ENCODE results near the gene CACNG4.

CACNG4 gene

DNA sequence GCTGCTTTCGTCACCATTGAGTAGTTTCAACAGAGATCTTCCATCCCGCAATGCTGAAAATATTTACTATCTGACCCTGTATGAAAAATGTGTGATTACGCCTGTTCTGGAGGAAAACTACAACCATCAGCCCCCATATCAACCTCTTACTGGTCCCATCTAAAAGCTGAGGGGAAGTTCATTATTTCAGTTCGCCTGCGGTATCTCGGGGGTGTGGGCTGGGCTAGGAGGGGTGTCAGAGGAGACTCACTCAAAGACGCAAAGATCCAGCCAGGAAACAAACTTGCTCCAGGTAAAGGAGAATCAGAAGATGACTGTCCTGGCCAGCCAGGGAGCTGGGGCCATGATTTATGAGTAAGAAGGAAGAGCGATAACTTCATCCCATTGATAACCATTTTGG, 93.5 kb downstream of the CACNG4 start:
- Mint-ChIP-seq H3K27ac (no peak overlapping the region), H3K36me3 (ENCODE audit: low read depth) (no peaks in the 10 kb centered on the region), H3K27me3 (no peaks in the 10 kb centered on the region), H3K4me1 (ENCODE audit: low read depth) (no peaks in the 10 kb centered on the region), H3K4me3 (no peak overlapping the region), H3K9me3 (no peaks in the 10 kb centered on the region)
- intact Hi-C loops (cut with micrococcal nuclease): no loop called here

DNA sequence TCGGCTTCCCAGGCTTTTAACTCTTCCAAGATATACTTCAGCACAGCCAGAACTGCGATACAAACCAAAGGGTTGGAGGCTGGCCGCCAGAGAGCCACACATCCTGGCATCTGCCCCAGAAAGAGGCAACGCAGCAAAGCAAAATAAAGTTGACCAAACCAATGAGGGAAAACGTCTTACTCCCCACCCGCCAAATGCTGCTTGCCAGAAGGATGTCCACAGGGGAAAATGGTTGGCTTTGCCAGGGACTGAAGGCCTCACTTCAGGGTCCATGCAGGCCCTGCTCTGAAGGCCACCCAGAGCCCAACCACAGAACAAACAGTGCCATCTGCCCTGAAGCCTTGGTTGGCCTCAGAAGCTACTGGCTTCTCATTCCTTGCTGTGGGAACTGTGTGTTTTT, 94.9 kb downstream of the CACNG4 start:
- no peaks in the 10 kb centered on the region for H3K4me1 Mint-ChIP-seq (ENCODE audit: low read depth)
- no peaks in the 10 kb centered on the region for H3K36me3 Mint-ChIP-seq (ENCODE audit: low read depth)
- no peaks in the 10 kb centered on the region for H3K9me3 Mint-ChIP-seq
- H3K27ac Mint-ChIP-seq: no peak overlapping the region
- H3K4me3 Mint-ChIP-seq: no peak overlapping the region
- intact Hi-C loops (cut with micrococcal nuclease): no loop called here
- no peaks in the 10 kb centered on the region for H3K27me3 Mint-ChIP-seq

DNA sequence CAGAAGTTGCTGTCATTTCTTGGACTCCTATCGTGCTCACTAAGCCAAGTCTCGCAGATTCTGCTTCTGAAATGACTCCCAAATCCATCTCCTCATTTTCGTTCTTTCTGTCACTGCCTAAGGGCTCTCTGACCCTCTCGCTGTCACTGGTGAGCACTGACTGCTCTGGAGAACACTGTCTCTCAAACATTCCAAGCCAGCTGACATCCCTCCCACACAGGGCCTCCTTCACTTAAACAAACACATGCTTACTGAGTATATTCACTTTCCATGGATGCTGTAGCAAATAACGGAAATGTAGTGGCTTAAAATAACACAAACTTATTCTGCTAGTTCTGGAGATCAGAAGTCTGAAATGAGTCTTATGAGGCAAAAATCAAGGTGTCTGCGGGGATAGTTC, 98.6 kb downstream of the CACNG4 start:
- Mint-ChIP-seq H3K27ac (no peak overlapping the region), H3K36me3 (ENCODE audit: low read depth) (peaks cover 6% of the 10 kb centered on the region), H3K27me3 (no peaks in the 10 kb centered on the region), H3K9me3 (no peaks in the 10 kb centered on the region), H3K4me1 (ENCODE audit: low read depth) (no peaks in the 10 kb centered on the region), H3K4me3 (no peak overlapping the region)
- intact Hi-C loops (cut with micrococcal nuclease): no loop called here

DNA sequence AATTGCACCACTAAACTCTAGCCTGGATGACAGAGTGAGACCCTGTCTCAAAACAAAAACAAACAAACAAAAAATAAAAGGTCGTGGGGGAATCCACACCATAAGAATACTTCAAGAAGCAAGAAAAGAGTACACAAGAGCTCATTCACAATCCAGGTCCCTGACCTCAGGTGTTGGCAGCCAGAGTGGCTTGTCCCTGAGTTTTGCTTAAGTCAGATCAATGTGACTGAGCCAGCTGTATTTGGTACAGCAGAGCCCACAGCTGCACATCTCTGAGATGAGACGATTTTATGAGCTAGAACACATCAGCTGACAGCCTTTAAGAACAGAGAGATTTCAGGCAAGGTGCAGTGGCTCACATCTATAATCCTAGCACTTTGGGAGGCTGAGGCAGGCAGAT, 102.2 kb downstream of the CACNG4 start:
- Mint-ChIP-seq H3K27me3 (no peaks in the 10 kb centered on the region), H3K36me3 (ENCODE audit: low read depth) (peaks cover 6% of the 10 kb centered on the region), H3K4me1 (ENCODE audit: low read depth) (no peaks in the 10 kb centered on the region), H3K4me3 (no peak overlapping the region), H3K9me3 (no peaks in the 10 kb centered on the region), H3K27ac (no peak overlapping the region)
- intact Hi-C loops (cut with micrococcal nuclease): no loop called here

DNA sequence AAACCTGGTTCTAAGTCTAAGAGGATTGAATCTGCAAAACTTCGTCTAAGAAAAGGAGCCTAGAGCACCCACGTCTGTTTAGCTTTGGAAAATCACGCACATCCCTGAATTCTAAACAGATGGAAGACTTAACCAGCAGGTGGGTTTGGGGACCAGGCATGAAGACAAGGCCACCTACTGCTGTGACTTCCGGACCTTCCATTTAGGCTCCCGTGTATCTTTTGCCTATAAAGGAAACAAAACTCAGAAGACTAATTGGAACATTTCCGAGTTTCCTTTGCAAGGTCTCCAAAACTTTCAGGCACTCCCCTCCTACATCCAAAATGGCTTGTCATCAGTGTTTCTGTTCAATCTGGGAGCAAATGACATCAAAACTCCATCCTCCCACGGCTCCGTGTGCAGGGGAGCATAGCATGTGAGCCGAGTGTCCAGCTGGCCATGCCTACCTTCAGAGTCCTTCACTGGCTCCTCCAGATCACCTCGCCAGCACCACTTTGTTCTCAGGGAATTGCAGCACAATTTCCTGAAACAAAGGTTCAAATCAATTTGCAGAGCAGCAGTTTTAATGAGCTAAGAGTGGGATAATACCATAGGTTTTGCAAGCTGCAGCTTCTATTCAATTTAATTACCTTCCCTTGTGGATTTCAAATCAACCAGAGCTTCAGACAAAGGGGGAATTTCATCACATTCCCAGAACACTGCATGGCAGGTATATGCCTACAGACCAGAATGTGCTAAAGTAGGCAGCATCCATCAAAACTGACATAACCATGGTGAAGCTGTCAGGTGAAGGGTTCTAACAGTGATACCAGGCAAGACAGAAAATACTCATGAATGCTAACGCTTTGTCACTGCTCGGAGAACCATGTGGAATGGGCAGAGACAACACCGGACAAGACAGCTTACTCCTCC, 103.3 kb downstream of the CACNG4 start:
- Mint-ChIP-seq H3K27me3 (no peaks in the 10 kb centered on the region), H3K27ac (no peak overlapping the region), H3K4me3 (no peak overlapping the region), H3K4me1 (ENCODE audit: low read depth) (no peaks in the 10 kb centered on the region), H3K36me3 (ENCODE audit: low read depth) (peaks cover 17% of the 10 kb centered on the region), H3K9me3 (no peaks in the 10 kb centered on the region)
- intact Hi-C loops (cut with micrococcal nuclease): no loop called here

DNA sequence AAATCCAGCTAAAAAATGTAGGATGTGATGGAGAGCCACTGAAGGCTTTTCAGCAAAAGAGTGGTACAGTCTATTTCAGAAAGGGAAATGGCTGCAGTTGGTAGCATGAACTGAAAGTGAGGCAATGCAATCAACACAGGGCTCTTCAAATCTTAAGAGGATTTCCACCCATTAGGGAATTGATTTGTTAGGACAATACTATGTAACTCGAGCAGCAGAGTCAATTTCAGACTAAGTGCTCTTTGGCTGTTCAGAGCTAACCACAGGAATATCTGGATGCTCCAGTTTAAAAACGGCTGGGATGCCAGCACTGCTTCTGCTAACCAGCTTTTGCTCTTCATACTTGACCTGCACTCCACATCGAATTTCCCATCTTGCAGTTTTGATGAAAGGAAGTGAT, 104.5 kb downstream of the CACNG4 start:
- H3K9me3 Mint-ChIP-seq: no peaks in the 10 kb centered on the region
- intact Hi-C loops (cut with micrococcal nuclease): no loop called here

DNA sequence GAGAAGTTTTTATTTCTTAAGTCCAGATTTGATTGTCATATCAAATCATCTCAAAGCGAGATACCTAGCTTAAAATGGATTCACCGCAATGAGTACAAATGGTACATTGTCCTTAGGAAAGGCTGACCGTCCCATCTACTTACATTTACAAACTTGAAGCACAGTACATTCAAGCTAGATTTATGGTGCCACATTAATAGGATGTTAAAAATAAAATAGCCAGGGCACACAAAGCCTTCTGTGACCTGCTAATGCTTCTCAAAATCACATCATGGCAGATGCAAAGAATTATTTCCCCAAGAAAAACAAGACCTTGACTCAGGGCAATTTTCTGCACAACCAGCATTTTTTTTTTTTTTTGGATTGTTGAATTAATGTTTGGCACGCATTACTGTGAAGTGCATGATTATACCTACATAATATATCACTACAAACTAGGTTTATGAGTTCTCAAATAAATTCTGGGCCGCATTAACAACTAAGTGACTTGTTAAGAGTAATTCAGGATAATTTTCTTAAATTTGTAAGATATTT, 105.2 kb downstream of the CACNG4 start:
- peaks cover 33% of the 10 kb centered on the region for H3K36me3 Mint-ChIP-seq (ENCODE audit: low read depth)
- no peak overlapping the region for H3K4me3 Mint-ChIP-seq
- no peaks in the 10 kb centered on the region for H3K9me3 Mint-ChIP-seq
- no peaks in the 10 kb centered on the region for H3K4me1 Mint-ChIP-seq (ENCODE audit: low read depth)
- intact Hi-C loops (cut with micrococcal nuclease): no loop called here
- no peak overlapping the region for H3K27ac Mint-ChIP-seq
- H3K27me3 Mint-ChIP-seq: no peaks in the 10 kb centered on the region

More for the DNA sequence above, 104.5 kb downstream of the CACNG4 start:
- Mint-ChIP-seq H3K27me3 (no peaks in the 10 kb centered on the region), H3K4me3 (no peak overlapping the region), H3K36me3 (ENCODE audit: low read depth) (peaks cover 29% of the 10 kb centered on the region), H3K4me1 (ENCODE audit: low read depth) (no peaks in the 10 kb centered on the region), H3K27ac (no peak overlapping the region)

DNA sequence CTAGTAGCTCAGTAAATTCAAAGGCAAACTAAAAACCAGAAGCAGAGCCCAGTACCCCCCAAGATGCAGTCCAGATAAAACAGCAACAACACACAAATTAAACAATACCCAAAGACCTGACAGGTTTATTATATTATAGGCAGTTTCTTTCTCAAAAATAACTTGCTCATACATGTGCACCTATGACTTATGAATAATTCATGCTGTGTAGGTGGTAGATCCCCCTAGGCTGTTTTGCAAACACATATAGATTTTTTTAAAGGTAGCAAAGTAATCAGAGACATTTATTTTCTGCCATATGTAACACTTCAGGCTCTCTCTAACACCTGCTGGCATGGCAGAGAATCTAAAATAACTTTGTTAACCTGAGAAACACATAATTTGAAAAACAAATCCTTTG, 107.1 kb downstream of the CACNG4 start:
- no peaks in the 10 kb centered on the region for H3K9me3 Mint-ChIP-seq
- no peaks in the 10 kb centered on the region for H3K27me3 Mint-ChIP-seq
- H3K4me1 Mint-ChIP-seq (ENCODE audit: low read depth): no peaks in the 10 kb centered on the region
- peaks cover 52% of the 10 kb centered on the region for H3K36me3 Mint-ChIP-seq (ENCODE audit: low read depth)
- H3K4me3 Mint-ChIP-seq: no peak overlapping the region
- no peak overlapping the region for H3K27ac Mint-ChIP-seq
- intact Hi-C loops (cut with micrococcal nuclease): no loop called here

DNA sequence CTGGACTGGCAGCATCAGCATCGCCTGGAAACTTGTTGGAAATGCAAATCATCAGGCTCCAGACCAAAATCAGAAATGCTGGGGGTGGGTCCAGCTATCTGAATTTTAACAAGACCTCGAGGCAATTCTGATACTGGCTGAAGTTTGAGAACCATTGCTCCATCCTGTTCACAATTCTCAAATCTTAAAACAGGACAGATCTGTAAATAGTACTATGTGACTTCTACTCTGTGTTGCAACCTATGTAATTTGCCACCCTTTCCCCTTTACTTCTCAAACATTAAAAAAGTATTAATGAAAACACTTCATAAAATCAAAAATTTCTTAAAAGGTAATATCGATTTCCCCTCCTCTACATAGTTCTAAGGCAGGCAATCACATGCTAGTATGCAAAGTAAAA, 108.4 kb downstream of the CACNG4 start:
- intact Hi-C loops (cut with micrococcal nuclease): no loop called here
- Mint-ChIP-seq H3K27me3 (no peaks in the 10 kb centered on the region), H3K4me3 (no peak overlapping the region), H3K4me1 (ENCODE audit: low read depth) (no peaks in the 10 kb centered on the region), H3K9me3 (no peaks in the 10 kb centered on the region), H3K36me3 (ENCODE audit: low read depth) (peaks cover 57% of the 10 kb centered on the region), H3K27ac (no peak overlapping the region)

DNA sequence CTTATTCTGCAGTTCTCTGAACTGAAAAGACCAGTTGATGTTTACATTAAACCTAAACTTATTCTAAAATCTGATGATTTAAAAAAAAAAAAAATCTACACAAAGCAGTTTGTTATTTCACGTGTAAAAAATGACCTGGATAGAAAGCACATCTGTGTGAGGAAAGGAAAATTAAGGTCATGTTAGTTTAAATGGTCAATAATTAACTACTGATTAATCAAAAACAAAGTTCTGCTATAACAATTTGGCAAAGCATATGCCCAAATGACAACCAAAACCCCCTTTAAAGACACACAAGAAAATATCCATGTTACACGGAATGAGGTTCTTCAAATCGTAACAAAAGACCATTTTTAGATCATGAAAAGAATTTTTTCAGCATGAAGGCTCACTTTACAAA, 110.3 kb downstream of the CACNG4 start:
- no peaks in the 10 kb centered on the region for H3K27me3 Mint-ChIP-seq
- H3K9me3 Mint-ChIP-seq: no peaks in the 10 kb centered on the region
- no peak overlapping the region for H3K27ac Mint-ChIP-seq
- no peak overlapping the region for H3K4me3 Mint-ChIP-seq
- peaks cover 74% of the 10 kb centered on the region for H3K36me3 Mint-ChIP-seq (ENCODE audit: low read depth)
- H3K4me1 Mint-ChIP-seq (ENCODE audit: low read depth): no peaks in the 10 kb centered on the region
- intact Hi-C loops (cut with micrococcal nuclease): no loop called here

DNA sequence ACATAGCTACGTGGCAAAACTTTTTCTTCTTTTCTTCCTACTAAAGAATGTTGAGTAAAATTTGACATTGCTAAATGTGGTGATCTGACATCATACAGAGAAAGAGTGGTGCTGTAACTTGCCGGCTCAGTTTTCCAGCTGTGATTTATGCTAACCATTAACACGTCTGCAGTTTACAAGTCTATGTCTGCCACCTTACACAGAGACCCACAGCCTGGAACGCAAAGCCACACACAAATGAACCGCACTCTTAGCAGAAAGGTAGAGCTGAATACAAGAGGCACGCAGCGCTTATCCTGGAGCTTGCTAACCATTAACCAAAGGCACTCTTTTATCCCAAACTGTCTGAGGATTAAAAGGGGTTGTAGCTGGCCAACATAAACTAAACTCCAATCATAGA, 111.8 kb downstream of the CACNG4 start:
- no peak overlapping the region for H3K27ac Mint-ChIP-seq
- intact Hi-C loops (cut with micrococcal nuclease): no loop called here
- no peak overlapping the region for H3K4me3 Mint-ChIP-seq
- H3K27me3 Mint-ChIP-seq: no peaks in the 10 kb centered on the region
- H3K36me3 Mint-ChIP-seq (ENCODE audit: low read depth): peaks cover 82% of the 10 kb centered on the region
- H3K9me3 Mint-ChIP-seq: no peaks in the 10 kb centered on the region
- H3K4me1 Mint-ChIP-seq (ENCODE audit: low read depth): no peaks in the 10 kb centered on the region

DNA sequence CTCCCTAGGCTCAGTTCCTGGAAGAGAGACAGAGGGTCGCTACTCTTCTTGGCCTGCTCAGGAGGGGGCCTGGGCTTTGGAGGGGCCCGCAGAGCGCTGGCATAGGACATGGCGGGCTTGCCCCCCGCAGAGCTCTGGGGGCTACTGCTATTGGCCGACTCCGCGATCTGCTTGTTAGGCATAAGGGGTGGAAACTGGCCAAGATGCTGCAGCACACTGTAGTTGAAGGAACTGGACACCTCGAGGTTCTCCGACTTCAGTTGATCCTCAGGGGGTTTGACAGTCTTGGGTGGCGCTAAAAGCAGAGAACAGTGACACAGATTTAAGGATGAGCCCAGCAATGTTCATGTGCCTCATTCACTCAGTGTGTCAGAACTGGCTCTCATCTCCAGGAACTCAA, 113.8 kb downstream of the CACNG4 start:
- Mint-ChIP-seq H3K27ac (no peak overlapping the region), H3K36me3 (ENCODE audit: low read depth) (peaks cover 75% of the 10 kb centered on the region), H3K27me3 (no peaks in the 10 kb centered on the region), H3K4me3 (no peak overlapping the region), H3K4me1 (ENCODE audit: low read depth) (peaks cover 6% of the 10 kb centered on the region), H3K9me3 (no peaks in the 10 kb centered on the region)
- intact Hi-C loops (cut with micrococcal nuclease): no loop called here

DNA sequence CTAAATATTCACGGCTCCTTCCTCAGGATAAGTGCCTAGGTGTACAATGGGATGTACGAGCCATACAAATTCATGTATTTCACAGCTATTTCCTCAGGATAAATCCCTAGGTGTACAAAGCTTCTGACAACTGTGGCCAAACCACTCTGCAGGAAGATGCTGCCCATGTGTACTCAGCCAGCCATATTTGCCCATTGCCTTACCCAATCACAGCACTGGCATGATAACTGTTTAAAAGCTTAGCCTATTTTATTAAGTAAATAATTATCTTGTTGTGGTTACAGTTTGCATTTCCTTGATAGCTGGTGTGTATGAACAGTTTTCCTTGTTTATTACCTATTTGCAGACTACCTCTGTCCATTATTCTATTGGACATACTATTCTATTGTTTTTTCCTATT, 115.0 kb downstream of the CACNG4 start:
- Mint-ChIP-seq H3K4me1 (ENCODE audit: low read depth) (peaks cover 6% of the 10 kb centered on the region), H3K27ac (no peak overlapping the region), H3K36me3 (ENCODE audit: low read depth) (peaks cover 78% of the 10 kb centered on the region), H3K27me3 (no peaks in the 10 kb centered on the region), H3K4me3 (no peak overlapping the region), H3K9me3 (no peaks in the 10 kb centered on the region)
- intact Hi-C loops (cut with micrococcal nuclease): no loop called here

DNA sequence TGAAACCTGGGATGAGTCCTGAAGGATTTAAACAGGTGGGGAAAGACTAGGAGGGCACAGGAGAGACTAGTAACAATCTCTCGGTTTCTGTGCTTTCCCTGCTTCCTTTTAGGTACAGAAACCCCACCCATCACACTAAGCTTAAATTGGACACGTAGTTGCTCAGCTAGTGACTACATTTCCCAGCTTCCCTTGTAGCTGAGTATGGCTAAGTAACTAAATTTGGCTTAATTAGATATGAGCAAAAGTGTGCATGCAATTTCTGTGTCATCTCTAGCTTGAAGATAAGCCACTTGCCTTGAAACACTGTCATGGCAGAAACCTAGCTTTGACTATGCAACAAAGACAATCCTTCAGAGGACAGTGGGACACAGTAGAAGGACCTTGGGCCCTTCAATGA, 116.3 kb downstream of the CACNG4 start:
- Mint-ChIP-seq H3K27ac (no peak overlapping the region), H3K4me1 (ENCODE audit: low read depth) (peaks cover 6% of the 10 kb centered on the region), H3K36me3 (ENCODE audit: low read depth) (peaks cover 79% of the 10 kb centered on the region), H3K9me3 (no peaks in the 10 kb centered on the region), H3K4me3 (no peak overlapping the region), H3K27me3 (no peaks in the 10 kb centered on the region)
- intact Hi-C loops (cut with micrococcal nuclease): no loop called here

DNA sequence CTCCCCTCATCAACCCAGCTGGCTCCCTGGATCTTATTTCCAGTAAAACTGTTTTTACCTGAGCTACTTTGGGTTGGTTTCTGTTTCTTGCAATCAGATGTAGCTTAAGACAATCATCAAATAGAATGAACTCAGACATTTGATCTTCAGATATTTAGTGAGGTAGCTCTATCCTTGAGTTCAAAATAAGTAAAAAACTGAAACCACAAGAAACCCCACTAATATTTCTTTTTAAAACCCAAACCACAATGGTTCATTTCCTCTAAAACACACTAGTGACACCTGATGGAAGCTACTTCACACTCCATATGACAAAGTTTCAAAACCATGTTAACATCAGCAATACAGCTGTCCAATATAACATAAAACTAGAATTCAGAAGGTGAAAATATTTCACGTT, 117.6 kb downstream of the CACNG4 start:
- peaks cover 6% of the 10 kb centered on the region for H3K4me1 Mint-ChIP-seq (ENCODE audit: low read depth)
- no peak overlapping the region for H3K27ac Mint-ChIP-seq
- H3K36me3 Mint-ChIP-seq (ENCODE audit: low read depth): peaks cover 79% of the 10 kb centered on the region
- no peaks in the 10 kb centered on the region for H3K9me3 Mint-ChIP-seq
- intact Hi-C loops (cut with micrococcal nuclease): no loop called here
- no peaks in the 10 kb centered on the region for H3K27me3 Mint-ChIP-seq
- no peak overlapping the region for H3K4me3 Mint-ChIP-seq

Measured in dendritic cell treated with granulocyte-macrophage colony-stimulating factor and Interleukin-4, amounts not matched to agents 40 ng/mL and 50 ng/mL, for 4 days (primary cell).